CD14-positive monocyte (primary cell): ENCODE results near the gene SPDYE4. TPM values are rescaled to one million over a fixed set of nuclear protein-coding genes. Genes with fewer than 3 reads are reported as not detected.

ENCODE experiments used
- DNase-seq, 3 donors: peaks; one replicate each; pipeline ENCODE4 v3.0.0-alpha.2; 2011 to 2022
- H2AFZ ChIP-seq: 2 replicates; pipeline ENCODE4 v1.6.0; 2012; ENCODE audit warnings: mild to moderate bottlenecking, low read depth, low read length, inconsistent platforms; ENCODE audit not compliant: insufficient read depth, poor library complexity, severe bottlenecking
- H3K27ac ChIP-seq, 2 donors: 1 replicate in 1 of 2; 2 replicates in 1 of 2; pipeline ENCODE4 v1.5.1; 2012 to 2013; ENCODE audit warnings: low read length in 2 of 2, control low read depth in 1 of 2, inconsistent platforms in 1 of 2, low read depth in 1 of 2, mild to moderate bottlenecking in 1 of 2
- H3K27me3 ChIP-seq, 2 donors: one replicate each; pipeline versions ENCODE4 v1.6.0 to v1.6.1; 2011 to 2013; ENCODE audit warnings: low read length in 2 of 2; ENCODE audit not compliant: control insufficient read depth in 2 of 2, insufficient read depth in 2 of 2
- H3K36me3 ChIP-seq, 2 donors: replicated peaks in 1 of 2; 1 replicate in 1 of 2; 2 replicates in 1 of 2; pipeline versions ENCODE4 v1.5.1 to v1.6.1; 2012 to 2013; ENCODE audit warnings: low read length in 2 of 2, control low read depth in 1 of 2, inconsistent platforms in 1 of 2, mild to moderate bottlenecking in 1 of 2; ENCODE audit not compliant: insufficient read depth in 2 of 2, control insufficient read depth in 1 of 2
- H3K4me1 ChIP-seq, 2 donors: 1 replicate in 1 of 2; 2 replicates in 1 of 2; pipeline versions ENCODE4 v1.5.1 to v1.6.1; 2012 to 2013; ENCODE audit warnings: low read length in 2 of 2, control low read depth in 1 of 2, inconsistent platforms in 1 of 2, mild to moderate bottlenecking in 1 of 2, moderate library complexity in 1 of 2; ENCODE audit not compliant: insufficient read depth in 2 of 2, control insufficient read depth in 1 of 2
- H3K4me2 ChIP-seq: replicated peaks from 2 replicates; pipeline ENCODE3; 2012; ENCODE audit warnings: low read length, moderate library complexity, mild to moderate bottlenecking; ENCODE audit not compliant: poor library complexity, severe bottlenecking; ENCODE audit errors: extremely low read depth
- H3K4me3 ChIP-seq, 3 experiments: fragments of 200-600 bp in 1 of 3; sonication (generic) in 1 of 3; replicated peaks in 1 of 3; 1 replicate in 2 of 3; 2 replicates in 1 of 3; pipeline ENCODE4 v1.5.1; 2011 to 2013; ENCODE audit warnings: low read length in 3 of 3, mild to moderate bottlenecking in 3 of 3, control low read depth in 2 of 3, low read depth in 2 of 3, inconsistent platforms in 1 of 3, moderate library complexity in 1 of 3
- H3K79me2 ChIP-seq: 2 replicates; pipeline ENCODE4 v1.6.0; 2012; ENCODE audit warnings: mild to moderate bottlenecking, control low read depth, inconsistent platforms, low read length, moderate library complexity; ENCODE audit not compliant: insufficient read depth
- H3K9ac ChIP-seq: 2 replicates; pipeline ENCODE4 v1.6.0; 2017; ENCODE audit warnings: low read length, mild to moderate bottlenecking; ENCODE audit not compliant: insufficient read depth, poor library complexity, severe bottlenecking
- H3K9me3 ChIP-seq, 2 donors: replicated peaks in 1 of 2; 1 replicate in 1 of 2; 2 replicates in 1 of 2; pipeline versions ENCODE4 v1.5.1 to v1.6.1; 2012 to 2013; ENCODE audit warnings: low read length in 2 of 2, control low read depth in 1 of 2; ENCODE audit not compliant: control insufficient read depth in 1 of 2, insufficient read depth in 1 of 2
- H4K20me1 ChIP-seq: 2 replicates; pipeline ENCODE4 v1.6.0; 2012; ENCODE audit warnings: mild to moderate bottlenecking, low read length, control low read depth, moderate library complexity; ENCODE audit not compliant: insufficient read depth
- H3K27ac Mint-ChIP-seq, 7 donors: one replicate each; pipeline ENCODE4 v1.8.0; 2020; ENCODE audit warnings: mild to moderate bottlenecking in 7 of 7, mixed read lengths in 7 of 7, moderate library complexity in 6 of 7, inconsistent platforms in 2 of 7
- H3K27me3 Mint-ChIP-seq, 3 donors: one replicate each; pipeline ENCODE4 v1.8.0; 2021 to 2022; ENCODE audit warnings: low read depth in 3 of 3, mild to moderate bottlenecking in 3 of 3, mixed read lengths in 3 of 3, moderate library complexity in 3 of 3, inconsistent platforms in 1 of 3
- H3K36me3 Mint-ChIP-seq, 2 donors: one replicate each; pipeline ENCODE4 v1.8.0; 2020; ENCODE audit warnings: mixed read lengths in 2 of 2, inconsistent platforms in 1 of 2, mild to moderate bottlenecking in 1 of 2
- H3K4me1 Mint-ChIP-seq: one replicate; pipeline ENCODE4 v1.8.0; 2020; ENCODE audit warnings: mild to moderate bottlenecking, mixed read lengths
- H3K4me3 Mint-ChIP-seq, 2 donors: one replicate each; pipeline ENCODE4 v1.8.0; 2020; ENCODE audit warnings: mild to moderate bottlenecking in 2 of 2, mixed read lengths in 2 of 2, moderate library complexity in 1 of 2
- H3K9me3 Mint-ChIP-seq, 7 donors: one replicate each; pipeline ENCODE4 v1.8.0; 2020 to 2022; ENCODE audit warnings: mixed read lengths in 7 of 7, mild to moderate bottlenecking in 6 of 7, moderate library complexity in 6 of 7, inconsistent platforms in 2 of 7
- WGBS: methylation state at CpG from one replicate; pipeline ENCODE4 v1.1.5; 2013; ENCODE audit warnings: missing lambda C conversion rate; ENCODE audit not compliant: insufficient coverage; 5-methylcytosine and 5-hydroxymethylcytosine counted together
- intact Hi-C, 2 donors: fragments of 100-400 bp; cut with micrococcal nuclease; formaldehyde crosslinking; loops; one replicate each; pipeline versions ENCODE4 v1.15.0 to v1.15.1; 2023
- polyA plus RNA-seq, 3 donors: library from polyadenylated mRNA; depleted of rRNA in 1 of 3; unstranded in 2 of 3; stranded (reverse) in 1 of 3; fragments of 300-500 nt in 2 of 3; fragments of >200 nt in 1 of 3; fragmentation: Illumina TruSeq in 2 of 3; gene quantifications; 1 replicate in 2 of 3; 2 replicates in 1 of 3; pipeline ENCODE4 v1.2.3, GENCODE V29; 2012 to 2021
- TF ChIP-seq, protein P1 (sequence below): fragments of 200-600 bp; IDR thresholded peaks from one replicate; pipeline ENCODE4 v1.8.0; 2022; ENCODE audit warnings: antibody characterized with exemption, mild to moderate bottlenecking

The SPDYE4 gene
- polyA plus RNA-seq, 3 donors: 0.09 TPM; not detected in 2

DNA sequence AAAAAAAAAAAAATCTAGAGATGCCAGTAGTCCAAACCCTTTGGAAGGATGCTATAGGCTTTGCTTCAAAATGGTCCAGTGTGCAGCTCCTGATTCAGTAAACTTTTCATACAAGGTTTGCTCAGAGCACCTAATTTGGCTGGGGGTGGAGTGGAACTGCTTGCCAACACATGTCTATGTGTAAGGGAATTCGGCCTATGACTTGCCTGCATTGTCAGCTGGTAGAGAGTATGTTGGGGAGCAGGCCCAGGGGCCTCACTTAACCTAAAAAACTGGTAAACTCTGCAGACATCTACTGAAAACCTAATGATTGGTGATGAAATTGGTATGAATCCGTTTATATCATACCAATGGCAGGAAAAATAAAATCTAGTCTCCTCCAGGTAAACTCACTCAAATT is 42.3 kb upstream of the SPDYE4 start:
- Mint-ChIP-seq H3K36me3 (peaks cover 61 to 77% of the 10 kb centered on the region in 2 donors), H3K4me1 (peaks cover 3% of the 10 kb centered on the region), H3K27ac (peak overlapping the region in 1 of 7 donors; percentile 16), H3K27me3 (peaks cover 0 to 1% (median 0%) of the 10 kb centered on the region in 3 donors), H3K4me3 (no peak overlapping the region), H3K9me3 (peaks cover 0 to 2% (median 0%) of the 10 kb centered on the region in 7 donors)
- Histone ChIP-seq H3K4me1 (peaks cover 0 to 2% of the 10 kb centered on the region in 2 donors), H3K27me3 (no peaks in the 10 kb centered on the region), H3K9me3 (no peaks in the 10 kb centered on the region), H3K9ac (no peak overlapping the region), H3K36me3 (peaks cover 38 to 70% of the 10 kb centered on the region in 2 donors), H3K79me2 (no peaks in the 10 kb centered on the region), H3K4me3 (no peak overlapping the region), H2AFZ (no peak overlapping the region), H4K20me1 (no peaks in the 10 kb centered on the region), H3K27ac (no peak overlapping the region), H3K4me2 (no peak overlapping the region)
- intact Hi-C loops: no loop called here
- no CpG with 5 or more reads among the region's 2 CpGs for WGBS
- no peak for DNase-seq
- TF ChIP-seq, protein P1, sequence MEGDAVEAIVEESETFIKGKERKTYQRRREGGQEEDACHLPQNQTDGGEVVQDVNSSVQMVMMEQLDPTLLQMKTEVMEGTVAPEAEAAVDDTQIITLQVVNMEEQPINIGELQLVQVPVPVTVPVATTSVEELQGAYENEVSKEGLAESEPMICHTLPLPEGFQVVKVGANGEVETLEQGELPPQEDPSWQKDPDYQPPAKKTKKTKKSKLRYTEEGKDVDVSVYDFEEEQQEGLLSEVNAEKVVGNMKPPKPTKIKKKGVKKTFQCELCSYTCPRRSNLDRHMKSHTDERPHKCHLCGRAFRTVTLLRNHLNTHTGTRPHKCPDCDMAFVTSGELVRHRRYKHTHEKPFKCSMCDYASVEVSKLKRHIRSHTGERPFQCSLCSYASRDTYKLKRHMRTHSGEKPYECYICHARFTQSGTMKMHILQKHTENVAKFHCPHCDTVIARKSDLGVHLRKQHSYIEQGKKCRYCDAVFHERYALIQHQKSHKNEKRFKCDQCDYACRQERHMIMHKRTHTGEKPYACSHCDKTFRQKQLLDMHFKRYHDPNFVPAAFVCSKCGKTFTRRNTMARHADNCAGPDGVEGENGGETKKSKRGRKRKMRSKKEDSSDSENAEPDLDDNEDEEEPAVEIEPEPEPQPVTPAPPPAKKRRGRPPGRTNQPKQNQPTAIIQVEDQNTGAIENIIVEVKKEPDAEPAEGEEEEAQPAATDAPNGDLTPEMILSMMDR: no peak

DNA sequence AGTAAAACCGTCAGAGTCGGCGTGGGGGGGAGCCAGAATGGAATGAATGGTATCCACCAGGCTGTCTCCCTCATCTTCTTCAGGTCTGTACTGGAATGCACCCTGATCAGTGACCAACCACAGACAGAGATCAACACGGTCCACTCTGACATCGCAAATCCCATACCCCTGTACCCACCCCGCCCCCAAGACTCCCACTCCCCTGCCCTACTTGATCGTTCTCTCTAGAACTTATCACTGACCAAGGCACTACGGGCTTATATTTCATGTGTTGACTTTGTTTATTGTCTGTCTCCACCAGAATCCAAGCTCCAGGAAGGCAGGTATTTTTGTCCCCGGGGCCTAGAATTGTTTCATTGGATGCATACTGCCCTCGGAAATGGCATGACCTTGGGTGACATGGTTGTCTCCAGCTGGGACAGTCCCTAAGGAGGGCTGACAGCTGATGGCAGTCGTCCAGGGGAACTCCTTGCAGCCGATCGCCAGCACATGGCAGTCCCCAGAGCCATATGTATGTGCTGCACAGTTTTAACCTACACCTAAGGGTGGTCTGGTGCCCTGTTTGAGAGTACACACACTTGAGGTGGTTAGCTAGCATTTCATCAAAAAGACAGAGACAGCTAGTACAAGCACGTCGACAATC is 41.3 kb upstream of the SPDYE4 start:
- Histone ChIP-seq H2AFZ (no peak overlapping the region), H4K20me1 (no peaks in the 10 kb centered on the region), H3K4me2 (no peak overlapping the region), H3K36me3 (peaks cover 38 to 63% of the 10 kb centered on the region in 2 donors), H3K9me3 (peaks cover 0 to 3% of the 10 kb centered on the region in 2 donors), H3K4me3 (no peak overlapping the region), H3K9ac (no peak overlapping the region), H3K4me1 (peaks cover 9 to 12% of the 10 kb centered on the region in 2 donors), H3K27ac (no peak overlapping the region), H3K79me2 (no peaks in the 10 kb centered on the region), H3K27me3 (no peaks in the 10 kb centered on the region)
- 74% methylated on average over 8 of the region's 15 CpGs for WGBS
- H3K27ac Mint-ChIP-seq: no peak overlapping the region
- peaks cover 0 to 1% (median 0%) of the 10 kb centered on the region in 3 donors for H3K27me3 Mint-ChIP-seq
- TF ChIP-seq, protein P1: no peak
- intact Hi-C loops: no loop called here
- no peak for DNase-seq
- H3K4me3 Mint-ChIP-seq: no peak overlapping the region
- H3K4me1 Mint-ChIP-seq: peaks cover 9% of the 10 kb centered on the region
- peaks cover 0 to 6% (median 2%) of the 10 kb centered on the region in 7 donors for H3K9me3 Mint-ChIP-seq
- H3K36me3 Mint-ChIP-seq: peaks cover 59 to 77% of the 10 kb centered on the region in 2 donors
